ENCODE data around the gene RAB6B.

Gene RAB6B

DNA sequence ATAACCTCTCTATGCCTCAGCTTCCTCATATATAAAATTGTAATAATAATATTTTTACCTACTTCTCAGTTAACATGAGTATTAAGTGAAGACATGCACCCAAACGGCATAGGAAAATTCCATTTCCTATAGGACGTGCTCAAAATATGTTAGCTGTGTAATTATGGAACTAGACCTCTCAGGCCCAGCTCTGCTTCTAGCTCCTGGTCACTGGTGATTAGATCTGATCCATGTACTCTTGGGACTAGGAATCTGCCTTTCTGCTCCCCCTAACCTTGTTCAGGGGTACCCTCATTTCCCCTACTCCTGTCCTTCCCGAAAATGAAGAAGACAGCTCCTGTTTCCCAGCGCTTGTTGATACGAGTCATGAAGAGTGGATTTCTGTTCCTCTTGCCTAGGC lies 119.8 kb downstream of the RAB6B start:
- DNase-seq (ENCODE audit: low read depth in 3 of 3, low spot score in 1 of 3), result no peak

DNA sequence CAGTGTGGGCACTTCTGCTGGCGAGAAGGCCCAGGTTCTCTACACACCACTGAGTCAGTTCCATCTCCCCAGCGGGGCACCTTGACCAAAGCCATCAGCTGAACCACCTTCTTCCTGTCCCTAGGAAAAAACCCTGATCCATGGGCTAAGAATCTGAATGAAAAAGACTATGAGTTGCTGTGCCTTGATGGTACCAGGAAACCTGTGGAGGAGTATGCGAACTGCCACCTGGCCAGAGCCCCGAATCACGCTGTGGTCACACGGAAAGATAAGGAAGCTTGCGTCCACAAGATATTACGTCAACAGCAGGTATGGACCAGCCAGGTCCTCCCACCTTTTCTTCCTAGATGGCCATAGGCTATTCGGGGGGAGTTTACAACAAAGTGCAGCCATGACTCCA lies 120.4 kb downstream of the RAB6B start:
- no peak for DNase-seq (ENCODE audit: low read depth in 3 of 3, low spot score in 1 of 3)
